Panc1 (cell line): ENCODE measurements around the gene ATOSB. TPM values are rescaled to one million over a fixed set of nuclear protein-coding genes. Genes with fewer than 3 reads are reported as not detected.

Experiments
- ATAC-seq: fragments of 200-7000 bp; cut with Tn5 transposase; 2 replicates; pipeline ENCODE4 v1.9.1; 2020; ENCODE audit warnings: mild to moderate bottlenecking, moderate library complexity
- BruUV-seq: library from RNA; stranded (reverse); fragments of 400-500 nt; replicated peaks from 2 replicates; lab custom pipeline; 2021; lab: Mats Ljungman, UMichigan
- CTCF ChIA-PET: fragments of 300-600 bp; sonication (Branson Sonifier 250); formaldehyde crosslinking; loops from one replicate; lab custom pipeline; 2022; ENCODE audit warnings: antibody characterized with exemption; lab: Charles Lee
- POLR2A ChIA-PET: fragments of 300-600 bp; sonication (Branson Sonifier 250); formaldehyde crosslinking; loops from one replicate; lab custom pipeline; 2022; ENCODE audit warnings: antibody characterized with exemption; lab: Charles Lee
- DNase-seq: peaks from one replicate; pipeline ENCODE4 v3.0.0-alpha.2; 2010; ENCODE audit warnings: low read depth, low spot score
- H3K27ac ChIP-seq: 2 replicates; pipeline ENCODE4 v1.5.1; 2011; ENCODE audit warnings: mild to moderate bottlenecking, low read length, inconsistent platforms
- H3K27me3 ChIP-seq: fragments of 200-500 bp; sonication (Bioruptor generic); 2 replicates; pipeline ENCODE4 v1.6.0; 2014; ENCODE audit warnings: low read length, inconsistent platforms; ENCODE audit not compliant: control insufficient read depth, insufficient read depth
- H3K36me3 ChIP-seq: fragments of 200-500 bp; sonication (Bioruptor generic); 2 replicates; pipeline ENCODE4 v1.5.1; 2014; ENCODE audit warnings: inconsistent platforms, mild to moderate bottlenecking, low read length, moderate library complexity; ENCODE audit not compliant: control insufficient read depth, insufficient read depth
- H3K4me1 ChIP-seq: 2 replicates; pipeline ENCODE4 v1.5.1; 2011; ENCODE audit warnings: inconsistent platforms, mild to moderate bottlenecking, low read length, moderate library complexity; ENCODE audit not compliant: control insufficient read depth, insufficient read depth
- H3K4me3 ChIP-seq, 2 experiments: 2 replicates each; pipeline ENCODE4 v1.5.1; 2011 to 2012; ENCODE audit warnings: low read depth in 2 of 2, low read length in 2 of 2, mild to moderate bottlenecking in 2 of 2, inconsistent platforms in 1 of 2, moderate library complexity in 1 of 2
- H3K9me3 ChIP-seq: fragments of 200-500 bp; sonication (Bioruptor generic); 2 replicates; pipeline ENCODE4 v1.5.1; 2014; ENCODE audit warnings: low read depth, mild to moderate bottlenecking, inconsistent platforms, low read length, moderate library complexity; ENCODE audit not compliant: control insufficient read depth, insufficient read depth
- CTCF ChIP-seq: fragments of 450-650 bp; IDR thresholded peaks from 2 replicates; pipeline ENCODE4 v1.5.1; 2017; ENCODE audit warnings: mild to moderate bottlenecking
- POLR2AphosphoS5 ChIP-seq: IDR thresholded peaks from 2 replicates; pipeline ENCODE4 v1.6.1; 2012; ENCODE audit warnings: mild to moderate bottlenecking, low read depth, low read length, moderate library complexity
- SIN3A ChIP-seq: IDR thresholded peaks from 2 replicates; pipeline ENCODE4 v1.6.1; 2012; ENCODE audit warnings: low read depth, mild to moderate bottlenecking, low read length, moderate library complexity, borderline replicate concordance; ENCODE audit not compliant: insufficient read depth
- TCF7L2 ChIP-seq: IDR thresholded peaks from 2 replicates; pipeline ENCODE4 v1.6.1; 2011; ENCODE audit warnings: mild to moderate bottlenecking, low read depth, low read length, inconsistent platforms
- in situ Hi-C: cut with HindIII; loops from 2 replicates; pipeline ENCODE4 v1.10.0; 2016; ENCODE audit warnings: low sequenced_read_pairs, low pct_unique_long_range_greater_than_20kb
- intact Hi-C: fragments of 100-400 bp; cut with micrococcal nuclease; formaldehyde crosslinking; loops from one replicate; pipeline ENCODE4 v1.10.0; 2022; ENCODE audit not compliant: unreplicated experiment
- total RNA-seq: library from RNA; stranded (reverse); gene quantifications from one replicate; pipeline ENCODE4 v1.2.1, GENCODE V29; 2021; ENCODE audit not compliant: unreplicated experiment
- TF ChIP-seq, protein P1 (sequence below), 2 experiments: IDR thresholded peaks; 2 replicates each; pipeline ENCODE4 v1.6.1; 2011 to 2012; ENCODE audit warnings: low read depth in 2 of 2, control low read depth in 1 of 2, low read length in 1 of 2, mild to moderate bottlenecking in 1 of 2, moderate library complexity in 1 of 2; ENCODE audit not compliant: insufficient read depth in 1 of 2

The ATOSB gene
- total RNA-seq, 1 experiment from 2014 or later = 23.6 TPM

DNA sequence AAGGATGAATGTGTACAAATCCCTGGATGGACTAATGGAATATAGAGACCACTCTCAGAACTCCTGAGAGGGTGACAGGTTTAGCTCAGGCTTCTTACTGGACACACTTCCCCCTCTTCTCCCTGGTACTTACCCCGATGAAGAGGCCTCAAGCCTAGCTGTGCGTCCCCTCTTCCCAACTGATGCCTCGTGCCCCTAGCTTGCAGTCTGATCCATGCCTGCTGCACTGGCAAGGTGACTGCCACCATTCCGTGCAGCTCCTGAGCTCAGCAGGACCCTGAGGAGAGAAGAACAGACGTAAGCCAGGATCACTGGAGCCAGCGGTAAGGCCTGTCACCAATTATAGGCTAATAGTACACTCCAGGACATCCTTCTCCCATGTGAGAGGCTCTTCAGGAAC lies 7.2 kb downstream of the ATOSB start:
- intact Hi-C loops = no loop called here
- no peak overlapping the region for H3K27ac ChIP-seq
- ChIA-PET POLR2A (interaction anchor here (1.0 kb wide), 1 partner anchor 11 kb away, joined by 3 read pairs; no protein-coding TSS in a partner anchor), CTCF (interaction anchor here (0.6 kb wide), 1 partner anchor 416 kb away, joined by 5 read pairs; no protein-coding TSS in a partner anchor)
- H3K9me3 ChIP-seq = no peaks in the 10 kb centered on the region
- H3K4me3 ChIP-seq = no peak overlapping the region
- BruUV-seq = no TSS peak
- in situ Hi-C loops = no loop called here
- no peak for ATAC-seq
- no peak for DNase-seq
- TF ChIP-seq CTCF (no peak), TCF7L2 (no peak), POLR2AphosphoS5 (no peak), SIN3A (no peak)
- TF ChIP-seq, protein P1, sequence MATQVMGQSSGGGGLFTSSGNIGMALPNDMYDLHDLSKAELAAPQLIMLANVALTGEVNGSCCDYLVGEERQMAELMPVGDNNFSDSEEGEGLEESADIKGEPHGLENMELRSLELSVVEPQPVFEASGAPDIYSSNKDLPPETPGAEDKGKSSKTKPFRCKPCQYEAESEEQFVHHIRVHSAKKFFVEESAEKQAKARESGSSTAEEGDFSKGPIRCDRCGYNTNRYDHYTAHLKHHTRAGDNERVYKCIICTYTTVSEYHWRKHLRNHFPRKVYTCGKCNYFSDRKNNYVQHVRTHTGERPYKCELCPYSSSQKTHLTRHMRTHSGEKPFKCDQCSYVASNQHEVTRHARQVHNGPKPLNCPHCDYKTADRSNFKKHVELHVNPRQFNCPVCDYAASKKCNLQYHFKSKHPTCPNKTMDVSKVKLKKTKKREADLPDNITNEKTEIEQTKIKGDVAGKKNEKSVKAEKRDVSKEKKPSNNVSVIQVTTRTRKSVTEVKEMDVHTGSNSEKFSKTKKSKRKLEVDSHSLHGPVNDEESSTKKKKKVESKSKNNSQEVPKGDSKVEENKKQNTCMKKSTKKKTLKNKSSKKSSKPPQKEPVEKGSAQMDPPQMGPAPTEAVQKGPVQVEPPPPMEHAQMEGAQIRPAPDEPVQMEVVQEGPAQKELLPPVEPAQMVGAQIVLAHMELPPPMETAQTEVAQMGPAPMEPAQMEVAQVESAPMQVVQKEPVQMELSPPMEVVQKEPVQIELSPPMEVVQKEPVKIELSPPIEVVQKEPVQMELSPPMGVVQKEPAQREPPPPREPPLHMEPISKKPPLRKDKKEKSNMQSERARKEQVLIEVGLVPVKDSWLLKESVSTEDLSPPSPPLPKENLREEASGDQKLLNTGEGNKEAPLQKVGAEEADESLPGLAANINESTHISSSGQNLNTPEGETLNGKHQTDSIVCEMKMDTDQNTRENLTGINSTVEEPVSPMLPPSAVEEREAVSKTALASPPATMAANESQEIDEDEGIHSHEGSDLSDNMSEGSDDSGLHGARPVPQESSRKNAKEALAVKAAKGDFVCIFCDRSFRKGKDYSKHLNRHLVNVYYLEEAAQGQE (IDR thresholded peaks at IDR 0.05; ENCODE audit: insufficient read depth in 1 of 2, low read depth in 2 of 2, low read length in 1 of 2) = no peak
- no peaks in the 10 kb centered on the region for H3K27me3 ChIP-seq
- no peaks in the 10 kb centered on the region for H3K36me3 ChIP-seq
- H3K4me1 ChIP-seq = peaks cover 31% of the 10 kb centered on the region

GRCh38 chr9:35107297-35108290 lies 8.1 kb downstream of the ATOSB start:
- Histone ChIP-seq H3K4me1 (peaks cover 32% of the 10 kb centered on the region), H3K36me3 (no peaks in the 10 kb centered on the region; the same call in 1 of the 2 replicates), H3K27ac (no peak overlapping the region), H3K9me3 (no peaks in the 10 kb centered on the region), H3K27me3 (no peaks in the 10 kb centered on the region), H3K4me3 (no peak overlapping the region)
- ATAC-seq (no peak), DNase-seq (no peak)
- TF ChIP-seq POLR2AphosphoS5 = no peak
- TF ChIP-seq SIN3A = no peak
- TF ChIP-seq TCF7L2 = no peak
- no peak for TF ChIP-seq CTCF
- TF ChIP-seq, protein P1 (IDR thresholded peaks at IDR 0.05; ENCODE audit: insufficient read depth in 1 of 2, low read depth in 2 of 2, low read length in 1 of 2) = no peak
- CTCF ChIA-PET = no interaction called here
- intact Hi-C loops (no loop called here), in situ Hi-C loops (no loop called here)
- BruUV-seq = no TSS peak
- POLR2A ChIA-PET = interaction anchor here (0.7 kb wide), 1 partner anchor 442 kb away, joined by 9 read pairs; a partner anchor contains a TSS
